NCI-H1417 treated with DMSO at 0.1 percent for 48 hours (cell line): ENCODE results near the gene PTDSS2.

Source experiments
- DNase-seq: peaks from one replicate; lab custom pipeline; 2025; lab: John Stamatoyannopoulos, UW

Gene PTDSS2

GRCh38 chr11:492427-493226 is 42.5 kb downstream of the PTDSS2 start:
- no peak for DNase-seq

DNA sequence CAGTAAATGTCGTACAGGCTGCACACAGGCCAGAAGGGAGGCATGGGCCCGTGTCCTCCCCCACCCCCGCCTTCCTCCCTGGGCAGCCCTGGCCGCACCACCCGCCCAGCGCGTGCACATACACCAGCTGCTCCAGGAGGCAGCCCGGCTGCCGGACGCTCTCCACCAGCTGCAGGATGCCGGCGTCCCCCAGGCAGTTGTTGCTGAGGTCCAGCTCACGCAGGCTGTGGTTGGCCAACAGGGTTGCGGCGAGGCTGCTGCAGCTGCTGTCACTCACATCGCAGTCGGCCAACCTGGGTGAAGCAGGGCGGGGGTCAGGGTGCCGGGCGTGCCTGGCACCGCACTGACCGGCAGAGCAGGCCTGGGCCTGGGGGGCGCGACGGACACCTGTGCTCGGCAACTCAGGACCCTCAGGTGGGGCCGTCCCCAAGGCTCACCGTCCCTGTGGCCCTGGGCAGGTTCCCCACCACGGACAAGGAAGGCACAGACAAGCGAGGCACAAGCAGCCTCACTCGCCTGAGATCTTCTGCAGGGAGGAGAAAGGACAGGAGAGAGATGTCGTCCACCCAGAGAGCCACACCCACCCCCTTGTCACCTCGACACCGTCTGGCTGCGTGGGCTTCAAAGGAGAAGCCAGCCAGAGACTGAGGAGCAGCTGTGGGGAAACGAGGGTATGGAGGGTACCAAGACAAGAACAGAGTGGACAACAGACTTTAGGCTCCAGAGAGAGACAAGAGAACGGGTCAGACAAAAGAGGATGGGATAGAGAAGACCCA is 44.9 kb downstream of the PTDSS2 start:
- DNase-seq, result no peak

GRCh38 chr11:495537-495931 is 45.5 kb downstream of the PTDSS2 start:
- no peak for DNase-seq

- no peak for DNase-seq
These were observed 46.9 kb downstream of the PTDSS2 start for GRCh38 chr11:496834-497564.

GRCh38 chr11:497565-498296 is 47.7 kb downstream of the PTDSS2 start:
- no peak for DNase-seq

DNA sequence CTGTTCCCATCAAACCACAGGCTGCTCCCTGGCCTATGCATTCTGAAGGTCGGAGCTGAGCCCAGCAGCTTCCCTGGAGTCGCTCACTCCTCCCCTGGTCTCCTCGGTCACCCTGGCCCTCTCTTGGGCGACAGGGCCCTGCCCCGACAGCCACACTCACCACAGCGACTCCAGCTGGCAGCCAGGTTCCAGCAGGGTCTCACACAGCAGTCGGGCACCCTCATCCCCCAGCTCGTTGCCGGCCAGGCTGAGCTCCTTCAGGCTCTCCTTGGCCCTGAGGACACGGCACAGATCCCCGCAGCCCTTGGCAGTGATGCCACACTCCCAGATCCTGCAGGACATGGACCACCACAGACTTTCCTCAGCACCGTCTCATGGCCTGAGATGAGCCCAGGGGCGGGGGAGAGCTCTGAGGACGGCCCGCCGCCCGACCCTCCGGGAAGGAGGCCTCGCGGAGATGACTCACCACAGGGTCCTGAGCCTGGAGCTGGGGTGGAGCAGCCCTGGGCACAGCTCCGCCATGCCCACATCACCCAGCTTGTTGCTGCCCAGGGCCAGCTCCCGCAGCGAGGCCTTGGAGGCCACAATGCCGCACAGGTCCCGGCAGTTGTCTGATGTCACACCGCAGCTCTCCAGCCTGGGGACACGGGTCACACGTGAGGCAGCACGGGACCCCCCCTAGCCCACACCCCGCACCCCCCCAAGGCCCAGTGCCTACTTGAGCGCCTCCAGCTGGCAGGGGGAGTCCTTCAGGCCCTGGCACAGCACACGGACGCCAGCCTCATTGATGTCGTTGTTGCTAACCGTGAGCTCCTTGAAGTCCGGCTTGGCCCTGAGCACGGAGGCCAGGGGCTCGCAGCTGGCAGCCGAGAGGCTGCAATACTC is 48.5 kb downstream of the PTDSS2 start:
- DNase-seq, result no peak

- no peak for DNase-seq
These were observed 49.4 kb downstream of the PTDSS2 start for GRCh38 chr11:499201-500076.

GRCh38 chr11:501001-501682 is 51.1 kb downstream of the PTDSS2 start:
- no peak for DNase-seq

DNA sequence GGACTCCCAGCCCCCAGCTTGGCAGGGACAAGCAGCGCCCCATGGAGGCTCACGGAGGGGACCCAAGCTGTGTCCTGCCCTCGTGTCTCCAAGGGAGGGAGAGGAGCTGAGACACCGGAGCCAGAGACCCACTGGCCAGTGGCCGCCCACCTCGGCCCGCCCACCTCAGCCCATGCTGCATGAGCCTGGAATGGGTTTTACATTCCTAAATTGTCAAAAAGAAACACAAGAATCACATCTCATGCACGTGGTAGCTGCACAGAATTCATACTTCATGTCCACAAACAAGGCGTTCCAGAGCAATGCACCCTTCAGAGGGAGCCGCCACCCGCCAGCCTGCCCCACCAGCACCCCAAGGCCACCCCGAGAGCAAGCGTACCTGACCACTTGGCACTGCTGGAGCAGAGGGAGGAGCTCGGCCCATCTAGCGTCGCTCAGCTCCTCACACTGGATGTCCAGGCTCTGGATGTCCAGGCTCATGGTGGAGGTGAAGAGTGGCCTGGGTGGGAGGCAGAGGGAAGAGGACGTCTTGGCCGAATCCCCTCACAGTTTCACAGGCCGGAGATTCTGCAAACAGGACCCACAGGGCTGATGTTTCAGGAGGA is 51.7 kb downstream of the PTDSS2 start:
- no peak for DNase-seq

GRCh38 chr11:502288-503178 is 52.5 kb downstream of the PTDSS2 start:
- DNase-seq, result no peak

GRCh38 chr11:503179-503981 is 53.3 kb downstream of the PTDSS2 start:
- no peak for DNase-seq

DNA sequence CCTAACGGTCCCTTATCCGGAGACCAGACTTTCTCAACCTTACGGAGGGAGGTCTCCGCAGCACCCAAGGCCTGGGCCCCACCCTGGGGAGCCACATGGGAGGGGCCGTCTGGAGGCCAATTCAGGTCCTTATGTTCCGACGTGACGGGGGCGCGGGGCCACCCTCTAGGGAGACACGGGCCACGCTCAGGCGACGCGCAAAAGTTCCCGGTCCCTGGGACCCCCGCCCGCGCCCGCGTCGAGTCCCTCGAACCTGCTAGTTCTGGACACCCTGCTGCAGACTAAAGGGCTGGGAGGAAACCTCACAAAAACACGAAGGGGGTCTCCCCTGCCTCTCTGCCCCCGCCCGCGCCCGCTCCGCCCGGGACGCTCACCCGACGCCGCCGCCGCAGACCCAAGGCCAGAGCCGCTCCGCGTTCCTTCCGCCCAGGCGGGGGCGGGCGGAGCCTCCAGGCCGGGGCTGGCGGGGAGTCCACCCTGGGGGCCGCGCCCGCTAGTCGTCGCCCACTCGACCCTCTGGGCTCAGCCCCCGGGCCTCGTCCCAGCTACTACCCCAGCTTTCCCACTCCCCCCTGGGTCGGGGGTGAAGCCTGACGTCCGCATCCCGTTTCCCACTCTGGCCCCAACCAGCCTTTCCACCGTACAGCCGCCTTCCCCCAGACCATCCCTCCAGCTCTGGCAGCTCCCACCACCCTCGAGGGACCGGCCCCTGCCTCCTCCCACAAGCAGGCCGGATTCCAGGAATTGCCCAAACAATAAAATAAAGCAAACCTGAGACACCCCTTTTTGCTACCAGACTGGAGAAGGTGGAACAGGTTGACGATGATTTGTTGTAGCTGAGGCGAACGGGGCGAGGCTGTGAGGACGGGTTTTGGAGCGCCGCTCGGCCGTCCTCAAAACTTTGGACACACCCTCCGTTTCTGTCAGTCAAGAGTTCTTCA is 54.2 kb downstream of the PTDSS2 start:
- no peak for DNase-seq

DNA sequence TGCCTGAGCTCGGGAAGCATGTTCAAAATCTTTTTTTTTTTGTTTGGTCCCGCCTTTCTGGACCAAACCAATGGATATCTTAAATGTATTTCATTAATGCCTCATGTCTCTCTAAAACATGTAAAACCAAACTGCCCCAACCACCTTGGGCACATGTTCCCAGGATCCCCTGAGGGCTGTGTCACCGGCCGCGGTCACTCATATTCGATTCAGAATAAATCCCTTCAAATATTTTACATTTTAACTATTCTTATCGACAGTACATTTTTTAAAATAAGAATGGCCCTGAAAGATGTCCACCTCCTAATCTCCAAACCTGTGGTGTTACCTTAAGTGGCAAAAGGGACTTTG is 54.9 kb downstream of the PTDSS2 start:
- no peak for DNase-seq

DNA sequence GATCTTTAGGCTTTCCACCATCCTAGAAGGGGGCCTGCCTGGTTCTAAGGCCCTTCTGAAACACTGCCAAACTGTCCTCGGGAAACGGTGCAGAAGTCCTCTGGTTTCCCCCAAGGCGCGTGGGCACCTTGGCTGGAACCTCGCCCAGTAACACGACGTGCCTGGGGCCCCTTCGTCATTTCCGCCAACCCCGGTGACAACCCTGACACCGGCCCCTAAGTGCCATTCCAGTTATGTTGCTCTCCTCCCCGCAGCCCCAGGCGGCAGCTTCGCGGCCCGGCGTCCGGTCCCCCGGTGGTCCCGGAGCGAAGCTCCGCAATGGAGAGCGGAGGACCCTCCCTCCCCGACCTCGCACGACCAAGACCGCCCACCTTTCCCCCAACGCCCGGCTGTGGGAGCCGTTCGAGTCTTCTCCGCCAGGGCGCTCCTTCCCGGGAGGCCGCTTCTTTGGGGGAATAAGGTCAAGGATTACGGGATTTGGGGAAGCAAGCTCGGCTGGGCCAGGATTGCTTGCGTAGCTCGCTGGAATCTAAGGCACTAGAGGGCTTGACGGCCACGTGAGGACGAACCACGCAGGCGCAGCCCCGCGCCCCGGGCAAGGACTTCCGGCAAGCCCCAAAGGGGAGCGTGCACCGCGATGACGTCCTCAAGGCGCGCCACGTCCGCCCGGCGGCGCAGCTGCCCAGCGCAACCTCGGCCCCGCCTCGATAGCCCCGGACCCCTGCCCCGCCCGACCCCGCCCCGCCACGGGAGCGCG is 56.3 kb downstream of the PTDSS2 start:
- DNase-seq, result peak; percentile 64

GRCh38 chr11:506995-507726 is 57.1 kb downstream of the PTDSS2 start, which contains the start of gene RNH1:
Gene RNH1, minus strand, starts transcription at chr11:507242. Its CDS starts 5,080 bp downstream, at chr11:502162.
- DNase-seq, result peak; percentile 75
